GM23338 (cell line): ENCODE results near the gene MARCHF2. TPM values are rescaled to one million over a fixed set of nuclear protein-coding genes. Genes with fewer than 3 reads are reported as not detected.

Experiments
- ATAC-seq: fragments of 200-7000 bp; cut with Tn5 transposase; 3 replicates; pipeline ENCODE4 v1.9.1; 2020
- DNase-seq: peaks from one replicate; pipeline ENCODE4 v3.0.0-alpha.2; 2015; ENCODE audit warnings: low spot score
- H2AFZ ChIP-seq: fragments of 200-600 bp; sonication (generic); 2 replicates; pipeline ENCODE4 v1.8.0; 2016; ENCODE audit warnings: antibody characterized with exemption, mild to moderate bottlenecking, moderate library complexity
- H3F3A ChIP-seq: fragments of 200-600 bp; sonication (generic); replicated peaks from 2 replicates; pipeline ENCODE4 v1.8.0; 2017; ENCODE audit warnings: antibody characterized with exemption, mixed run types, low read depth
- H3K27ac ChIP-seq: fragments of 200-600 bp; sonication (generic); 2 replicates; pipeline ENCODE4 v1.6.1; 2016; ENCODE audit warnings: low read depth
- H3K27me3 ChIP-seq: fragments of 200-600 bp; sonication (generic); 2 replicates; pipeline ENCODE4 v1.8.0; 2016; ENCODE audit warnings: mild to moderate bottlenecking, mixed run types, moderate library complexity; ENCODE audit not compliant: insufficient read depth
- H3K36me3 ChIP-seq: fragments of 200-600 bp; sonication (generic); 2 replicates; pipeline ENCODE4 v1.8.0; 2016; ENCODE audit warnings: mild to moderate bottlenecking; ENCODE audit not compliant: insufficient read depth
- H3K4me1 ChIP-seq: fragments of 200-600 bp; sonication (generic); 2 replicates; pipeline ENCODE4 v1.8.0; 2016; ENCODE audit warnings: mild to moderate bottlenecking, moderate library complexity; ENCODE audit not compliant: insufficient read depth
- H3K4me2 ChIP-seq: fragments of 200-600 bp; sonication (generic); 2 replicates; pipeline ENCODE4 v1.7.1; 2017; ENCODE audit warnings: mixed run types
- H3K4me3 ChIP-seq: fragments of 200-600 bp; sonication (generic); 2 replicates; pipeline ENCODE4 v1.6.1; 2016; ENCODE audit warnings: mixed run types
- H3K79me2 ChIP-seq: fragments of 200-600 bp; sonication (generic); replicated peaks from 2 replicates; pipeline ENCODE4 v1.8.0; 2017; ENCODE audit warnings: mild to moderate bottlenecking; ENCODE audit not compliant: insufficient read depth
- H3K9me2 ChIP-seq: fragments of 200-600 bp; sonication (generic); 2 replicates; pipeline ENCODE4 v1.8.0; 2017; ENCODE audit not compliant: insufficient read depth
- H4K20me1 ChIP-seq: fragments of 200-600 bp; sonication (generic); replicated peaks from 2 replicates; pipeline ENCODE4 v1.8.0; 2017; ENCODE audit warnings: mild to moderate bottlenecking; ENCODE audit not compliant: insufficient read depth
- H3K27ac Mint-ChIP-seq: 2 replicates; pipeline ENCODE4 v1.8.0; 2020; ENCODE audit warnings: inconsistent platforms, mild to moderate bottlenecking, moderate library complexity, mixed read lengths
- H3K27me3 Mint-ChIP-seq: 3 replicates; pipeline ENCODE4 v1.8.0; 2022; ENCODE audit warnings: low read depth, mild to moderate bottlenecking, moderate library complexity, mixed read lengths, inconsistent platforms; ENCODE audit not compliant: insufficient read depth, poor library complexity
- H3K36me3 Mint-ChIP-seq: 3 replicates; pipeline ENCODE4 v1.8.0; 2021; ENCODE audit warnings: low read depth, mild to moderate bottlenecking, inconsistent platforms, moderate library complexity, mixed read lengths
- H3K4me1 Mint-ChIP-seq: 3 replicates; pipeline ENCODE4 v1.8.0; 2020; ENCODE audit warnings: mild to moderate bottlenecking, inconsistent platforms, mixed read lengths
- H3K4me3 Mint-ChIP-seq: 3 replicates; pipeline ENCODE4 v1.8.0; 2021; ENCODE audit warnings: moderate library complexity, mild to moderate bottlenecking, inconsistent platforms, mixed read lengths
- H3K9me3 Mint-ChIP-seq: 3 replicates; pipeline ENCODE4 v1.8.0; 2020; ENCODE audit warnings: moderate library complexity, mild to moderate bottlenecking, inconsistent platforms, mixed read lengths
- CREB1 ChIP-seq: fragments of 250-450 bp; sonication (Bioruptor Pico); IDR thresholded peaks from 2 replicates; pipeline ENCODE4 v1.5.0; 2020; ENCODE audit warnings: low read depth, mild to moderate bottlenecking, moderate library complexity
- EZH2phosphoT487 ChIP-seq: fragments of 200-600 bp; sonication (generic); IDR thresholded peaks from one replicate; pipeline ENCODE4 v1.8.1; 2018; ENCODE audit warnings: antibody characterized with exemption; ENCODE audit not compliant: unreplicated experiment
- JUNB ChIP-seq: IDR thresholded peaks from one replicate; pipeline ENCODE4 v1.6.1; 2016; ENCODE audit warnings: antibody characterized with exemption; ENCODE audit not compliant: unreplicated experiment
- NANOG ChIP-seq: IDR thresholded peaks from 2 replicates; pipeline ENCODE4 v1.6.1; 2016; ENCODE audit warnings: antibody characterized with exemption, borderline replicate concordance
- REST ChIP-seq: IDR thresholded peaks from one replicate; pipeline ENCODE4 v1.6.1; 2018; ENCODE audit warnings: antibody characterized with exemption; ENCODE audit not compliant: unreplicated experiment
- STAT1 ChIP-seq: IDR thresholded peaks from one replicate; pipeline ENCODE4 v1.6.1; 2016; ENCODE audit warnings: antibody characterized with exemption; ENCODE audit not compliant: unreplicated experiment
- ZNF114 ChIP-seq: fragments of 250-450 bp; sonication (Bioruptor Pico); IDR thresholded peaks from 2 replicates; pipeline ENCODE4 v1.5.0; 2020; ENCODE audit warnings: mild to moderate bottlenecking, moderate library complexity
- polyA plus RNA-seq: library from polyadenylated mRNA; unstranded; fragments of >200 nt; fragmentation: Nextera tagmentation; extraction: Ambion mirVana; gene quantifications from 2 replicates; pipeline ENCODE4 v1.2.1, GENCODE V29; 2016
- total RNA-seq: library from RNA; depleted of rRNA; stranded (reverse); fragments of >200 nt; shearing (Covaris generic); gene quantifications from 2 replicates; pipeline ENCODE4 v1.2.3, GENCODE V29; 2014
- TF ChIP-seq, protein P1 (sequence below): IDR thresholded peaks from 2 replicates; pipeline ENCODE4 v1.6.1; 2016; ENCODE audit warnings: antibody characterized with exemption

MARCHF2 gene
- total and polyA plus RNA-seq, 2 experiments from 2014 or later: 18.9 to 50.1 TPM

GRCh38 chr19:8459095-8459494 lies 46.0 kb downstream of the MARCHF2 start:
- Mint-ChIP-seq H3K4me3 (no peak overlapping the region), H3K9me3 (no peaks in the 10 kb centered on the region), H3K27me3 (no peaks in the 10 kb centered on the region), H3K27ac (no peak overlapping the region), H3K36me3 (peaks cover 78% of the 10 kb centered on the region), H3K4me1 (peaks cover 88% of the 10 kb centered on the region)
- Histone ChIP-seq H2AFZ (no peak overlapping the region), H3K27ac (0 out of 2 replicates have a peak overlapping the region, but pooled peaks have one; percentile 36), H3F3A (peaks cover 14% of the 10 kb centered on the region; the same call in 1 of the 2 replicates), H3K4me2 (no peak overlapping the region), H3K4me3 (no peak overlapping the region), H3K9me2 (no peaks in the 10 kb centered on the region), H3K27me3 (no peaks in the 10 kb centered on the region), H4K20me1 (peaks cover 94% of the 10 kb centered on the region), H3K79me2 (peaks cover 100% of the 10 kb centered on the region), H3K4me1 (peaks cover 69% of the 10 kb centered on the region), H3K36me3 (peaks cover 24% of the 10 kb centered on the region; the same call in 1 of the 2 replicates)
- DNase-seq (no peak), ATAC-seq (peak; percentile 16; the same call in 2 of the 3 replicates)
- no peak for TF ChIP-seq CREB1 (CRISPR knock-in tag)
- TF ChIP-seq JUNB: no peak
- no peak for TF ChIP-seq EZH2phosphoT487

- Histone ChIP-seq H3K27me3 (no peaks in the 10 kb centered on the region), H3K27ac (peak overlapping the region; percentile 53; the same call in 1 of the 2 replicates), H3K36me3 (peaks cover 30% of the 10 kb centered on the region), H3K4me1 (peaks cover 65% of the 10 kb centered on the region), H3K9me2 (no peaks in the 10 kb centered on the region), H2AFZ (no peak overlapping the region), H3F3A (peaks cover 16% of the 10 kb centered on the region; the same call in 1 of the 2 replicates), H3K4me2 (0 out of 2 replicates have a peak overlapping the region, but pooled peaks have one; percentile 13), H3K4me3 (no peak overlapping the region), H4K20me1 (peaks cover 91% of the 10 kb centered on the region), H3K79me2 (peaks cover 100% of the 10 kb centered on the region)
- peaks cover 82% of the 10 kb centered on the region for H3K36me3 Mint-ChIP-seq
- H3K9me3 Mint-ChIP-seq: no peaks in the 10 kb centered on the region
- no peaks in the 10 kb centered on the region for H3K27me3 Mint-ChIP-seq
- H3K27ac Mint-ChIP-seq: no peak overlapping the region
- H3K4me3 Mint-ChIP-seq: no peak overlapping the region
- H3K4me1 Mint-ChIP-seq: peaks cover 82% of the 10 kb centered on the region
- TF ChIP-seq NANOG: no peak
- TF ChIP-seq, protein P1, sequence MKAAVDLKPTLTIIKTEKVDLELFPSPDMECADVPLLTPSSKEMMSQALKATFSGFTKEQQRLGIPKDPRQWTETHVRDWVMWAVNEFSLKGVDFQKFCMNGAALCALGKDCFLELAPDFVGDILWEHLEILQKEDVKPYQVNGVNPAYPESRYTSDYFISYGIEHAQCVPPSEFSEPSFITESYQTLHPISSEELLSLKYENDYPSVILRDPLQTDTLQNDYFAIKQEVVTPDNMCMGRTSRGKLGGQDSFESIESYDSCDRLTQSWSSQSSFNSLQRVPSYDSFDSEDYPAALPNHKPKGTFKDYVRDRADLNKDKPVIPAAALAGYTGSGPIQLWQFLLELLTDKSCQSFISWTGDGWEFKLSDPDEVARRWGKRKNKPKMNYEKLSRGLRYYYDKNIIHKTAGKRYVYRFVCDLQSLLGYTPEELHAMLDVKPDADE: no peak
- no peak for TF ChIP-seq REST
- TF ChIP-seq ZNF114 (CRISPR knock-in tag): no peak
- no peak for TF ChIP-seq STAT1
- no peak for TF ChIP-seq JUNB
- no peak for TF ChIP-seq EZH2phosphoT487
- no peak for TF ChIP-seq CREB1 (CRISPR knock-in tag)
- ATAC-seq (no peak), DNase-seq (no peak)
Observed at GRCh38 chr19:8459520-8460270, 46.6 kb downstream of the MARCHF2 start.
